ENCODE results near the gene SIRPA.
"Not testable (repeated sequence)": the region's sequence is repeated elsewhere in the genome, so short reads cannot be mapped to it uniquely, and the experiment has no call there.

SIRPA gene

DNA sequence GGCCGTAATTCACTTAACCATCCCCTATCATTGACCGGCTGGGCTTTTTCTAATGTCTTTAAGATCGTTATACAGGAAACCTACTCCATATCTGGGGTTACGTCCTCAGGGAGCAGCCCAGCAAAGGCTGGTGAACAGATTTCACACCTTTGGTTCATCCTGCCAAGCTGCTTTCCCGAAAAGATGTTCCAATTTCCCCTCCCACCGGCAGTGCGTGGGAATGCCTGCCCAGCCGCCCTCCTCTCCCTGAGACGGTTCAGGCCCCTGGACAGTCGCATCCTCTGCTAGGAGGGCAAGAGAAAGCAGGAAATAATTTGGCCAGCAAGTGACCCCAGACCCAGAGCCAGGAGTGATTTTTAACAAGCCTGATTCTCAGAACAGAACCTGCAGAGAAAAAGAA, 16.3 kb downstream of the SIRPA start:
- TF ChIP-seq, protein P1, sequence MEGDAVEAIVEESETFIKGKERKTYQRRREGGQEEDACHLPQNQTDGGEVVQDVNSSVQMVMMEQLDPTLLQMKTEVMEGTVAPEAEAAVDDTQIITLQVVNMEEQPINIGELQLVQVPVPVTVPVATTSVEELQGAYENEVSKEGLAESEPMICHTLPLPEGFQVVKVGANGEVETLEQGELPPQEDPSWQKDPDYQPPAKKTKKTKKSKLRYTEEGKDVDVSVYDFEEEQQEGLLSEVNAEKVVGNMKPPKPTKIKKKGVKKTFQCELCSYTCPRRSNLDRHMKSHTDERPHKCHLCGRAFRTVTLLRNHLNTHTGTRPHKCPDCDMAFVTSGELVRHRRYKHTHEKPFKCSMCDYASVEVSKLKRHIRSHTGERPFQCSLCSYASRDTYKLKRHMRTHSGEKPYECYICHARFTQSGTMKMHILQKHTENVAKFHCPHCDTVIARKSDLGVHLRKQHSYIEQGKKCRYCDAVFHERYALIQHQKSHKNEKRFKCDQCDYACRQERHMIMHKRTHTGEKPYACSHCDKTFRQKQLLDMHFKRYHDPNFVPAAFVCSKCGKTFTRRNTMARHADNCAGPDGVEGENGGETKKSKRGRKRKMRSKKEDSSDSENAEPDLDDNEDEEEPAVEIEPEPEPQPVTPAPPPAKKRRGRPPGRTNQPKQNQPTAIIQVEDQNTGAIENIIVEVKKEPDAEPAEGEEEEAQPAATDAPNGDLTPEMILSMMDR (IDR thresholded peaks at IDR 0.05; ENCODE audit: insufficient read depth, low read depth, low read length, missing control alignments), result no peak
- no peak overlapping the region for H3K4me3 ChIP-seq (ENCODE audit: low read depth, low read length)
- DNase-seq (ENCODE audit: low read depth), result no peak

DNA sequence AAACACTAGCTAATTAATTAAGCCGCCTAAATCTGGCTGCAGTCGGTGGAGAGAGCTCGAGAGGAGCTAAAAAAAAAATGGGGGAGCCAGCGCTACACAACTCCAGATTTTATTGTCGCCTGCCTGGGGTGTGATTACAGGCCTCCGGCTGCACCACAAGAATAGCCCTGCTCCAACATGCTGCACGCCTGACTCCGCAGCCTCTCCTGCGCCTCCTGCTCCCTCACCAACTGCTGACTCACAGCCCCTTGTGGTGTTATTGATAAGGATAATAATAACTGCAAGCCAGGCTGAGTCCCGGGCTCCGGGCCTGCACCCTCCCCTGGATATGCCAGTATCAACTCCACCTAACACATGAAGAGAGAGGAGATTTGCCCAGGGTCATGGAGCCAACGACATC, 16.8 kb downstream of the SIRPA start:
- TF ChIP-seq, protein P1 (IDR thresholded peaks at IDR 0.05; ENCODE audit: insufficient read depth, low read depth, low read length, missing control alignments), result no peak
- DNase-seq (ENCODE audit: low read depth), result no peak

DNA sequence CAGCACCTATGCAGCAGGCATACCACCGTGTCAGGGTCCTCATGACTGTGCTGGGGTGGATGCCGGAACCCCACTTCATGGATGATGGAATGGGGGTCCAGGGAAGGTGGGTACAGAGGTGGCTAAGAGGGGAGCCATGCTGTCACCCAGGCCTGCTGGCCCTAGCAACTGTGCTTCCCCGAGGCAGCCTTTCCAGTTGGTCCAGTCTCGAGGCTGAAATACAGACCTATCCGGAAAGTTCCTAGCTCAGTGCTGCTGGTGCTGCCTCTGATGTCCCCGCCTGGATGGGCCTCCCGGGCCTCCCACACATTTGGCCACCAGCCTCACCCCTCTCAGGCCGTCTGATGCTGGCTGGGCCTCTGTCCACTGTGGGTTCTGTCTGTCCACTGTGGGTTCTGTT, 17.4 kb downstream of the SIRPA start:
- DNase-seq (ENCODE audit: low read depth), result no peak
- no peak overlapping the region for H3K4me3 ChIP-seq (ENCODE audit: low read depth, low read length)
- TF ChIP-seq, protein P1 (IDR thresholded peaks at IDR 0.05; ENCODE audit: insufficient read depth, low read depth, low read length, missing control alignments), result no peak

More for the DNA sequence above, 16.8 kb downstream of the SIRPA start:
- H3K4me3 ChIP-seq (ENCODE audit: low read depth, low read length), result no peak overlapping the region

DNA sequence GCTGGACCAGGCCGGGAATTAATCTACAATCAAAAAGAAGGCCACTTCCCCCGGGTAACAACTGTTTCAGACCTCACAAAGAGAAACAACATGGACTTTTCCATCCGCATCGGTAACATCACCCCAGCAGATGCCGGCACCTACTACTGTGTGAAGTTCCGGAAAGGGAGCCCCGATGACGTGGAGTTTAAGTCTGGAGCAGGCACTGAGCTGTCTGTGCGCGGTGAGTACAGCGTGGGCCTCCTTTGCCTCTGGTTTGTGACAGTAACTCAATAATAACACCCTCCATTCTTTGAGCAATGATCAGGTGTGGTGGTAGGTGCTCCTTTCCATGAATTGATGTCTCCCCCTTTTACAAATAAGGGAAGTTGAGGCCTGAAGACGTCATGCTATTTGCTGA, 20.0 kb downstream of the SIRPA start:
- not testable (repeated sequence) for H3K4me3 ChIP-seq (ENCODE audit: low read depth, low read length); DNase-seq (ENCODE audit: low read depth)

DNA sequence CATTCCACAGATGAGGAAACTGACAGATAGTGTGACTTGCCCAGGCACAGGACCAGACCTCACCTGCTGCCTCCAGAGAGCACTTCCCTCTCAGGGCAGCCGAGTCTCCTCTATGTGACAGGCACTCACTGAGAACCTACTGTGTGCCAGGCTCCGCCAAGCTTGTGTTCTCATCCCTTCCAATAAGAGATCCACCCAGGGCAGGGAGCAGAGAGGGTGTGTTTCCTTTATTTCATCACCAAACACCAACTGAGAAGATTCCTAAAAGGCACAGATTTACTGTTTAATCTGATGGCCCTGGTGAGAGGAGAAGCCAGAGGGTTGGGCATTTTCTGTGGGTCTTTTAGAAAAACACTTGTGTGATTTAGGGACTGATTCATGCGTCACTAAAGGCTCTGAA, 20.5 kb downstream of the SIRPA start:
- no peak overlapping the region for H3K4me3 ChIP-seq (ENCODE audit: low read depth, low read length)
- DNase-seq (ENCODE audit: low read depth), result no peak
- TF ChIP-seq, protein P1 (IDR thresholded peaks at IDR 0.05; ENCODE audit: insufficient read depth, low read depth, low read length, missing control alignments), result no peak

DNA sequence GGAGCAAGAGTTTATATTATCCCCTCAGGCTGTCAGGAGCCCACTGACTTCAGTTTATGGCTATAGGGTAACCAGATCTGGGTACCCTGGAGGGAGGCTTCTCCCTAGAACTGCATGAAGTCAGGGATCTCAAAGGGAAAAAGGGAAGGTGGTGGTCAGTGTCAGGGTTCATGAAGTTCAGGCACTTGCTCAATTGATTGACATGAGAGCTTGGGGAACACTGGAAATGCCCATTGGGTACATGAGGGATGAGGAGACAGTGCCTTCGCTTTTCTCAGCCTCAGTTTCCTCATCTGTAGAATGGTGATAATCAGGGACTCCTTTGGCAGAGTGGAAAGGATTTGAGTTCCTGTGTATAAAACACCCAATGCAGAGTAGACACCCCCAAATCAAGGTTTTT, 22.6 kb downstream of the SIRPA start:
- H3K4me3 ChIP-seq (ENCODE audit: low read depth, low read length), result no peak overlapping the region
- DNase-seq (ENCODE audit: low read depth), result no peak
- TF ChIP-seq, protein P1 (IDR thresholded peaks at IDR 0.05; ENCODE audit: insufficient read depth, low read depth, low read length, missing control alignments), result no peak

DNA sequence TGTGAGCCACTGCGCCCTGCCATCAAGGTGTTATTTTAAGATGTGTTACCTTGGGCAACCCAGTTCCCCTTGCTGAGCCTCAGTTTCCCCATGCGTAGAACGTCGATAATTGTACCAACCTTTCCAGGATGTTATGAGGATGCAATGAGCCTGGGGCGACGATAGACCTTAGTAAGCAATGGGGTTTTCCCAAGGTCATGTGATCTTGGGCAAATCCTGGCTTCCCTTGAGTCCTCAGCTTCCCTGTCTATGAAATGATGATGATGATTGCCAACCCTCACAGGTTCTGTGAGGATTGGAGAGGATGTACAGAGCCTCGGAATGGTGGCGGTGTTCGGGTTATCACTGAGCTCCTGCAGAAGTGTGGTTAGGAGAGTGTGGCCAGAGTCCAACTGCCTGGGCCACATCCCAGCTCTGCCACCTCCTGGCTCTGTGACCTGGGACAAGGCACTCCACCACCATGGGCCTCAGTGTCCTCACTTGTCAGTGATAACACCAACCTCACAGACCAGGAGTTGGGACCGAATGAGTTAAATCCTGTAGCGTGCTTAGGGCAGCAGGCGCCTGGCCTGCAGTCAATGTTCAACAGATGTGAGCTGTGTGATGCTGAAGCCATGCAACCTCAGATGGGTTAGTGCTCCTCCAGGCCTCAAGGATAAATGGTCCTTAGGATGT, 23.4 kb downstream of the SIRPA start:
- no peak overlapping the region for H3K4me3 ChIP-seq (ENCODE audit: low read depth, low read length)
- DNase-seq (ENCODE audit: low read depth), result no peak
- TF ChIP-seq, protein P1 (IDR thresholded peaks at IDR 0.05; ENCODE audit: insufficient read depth, low read depth, low read length, missing control alignments), result no peak
